Middle frontal gyrus (tissue), 1 donor: ENCODE data around the gene CYP20A1.
"Not testable (repeated sequence)": the region's sequence is repeated elsewhere in the genome, so short reads cannot be mapped to it uniquely, and the experiment has no call there.

ENCODE experiments used
- DNase-seq: peaks from one replicate; pipeline ENCODE4 v3.0.0-alpha.2; 2015; ENCODE audit warnings: low spot score; ENCODE audit errors: extremely low spot score

CYP20A1 gene

GRCh38 chr2:203280428-203281064, 41.7 kb downstream of the CYP20A1 start:
- DNase-seq = no peak

GRCh38 chr2:203282101-203282500, 43.3 kb downstream of the CYP20A1 start:
- DNase-seq = no peak

DNA sequence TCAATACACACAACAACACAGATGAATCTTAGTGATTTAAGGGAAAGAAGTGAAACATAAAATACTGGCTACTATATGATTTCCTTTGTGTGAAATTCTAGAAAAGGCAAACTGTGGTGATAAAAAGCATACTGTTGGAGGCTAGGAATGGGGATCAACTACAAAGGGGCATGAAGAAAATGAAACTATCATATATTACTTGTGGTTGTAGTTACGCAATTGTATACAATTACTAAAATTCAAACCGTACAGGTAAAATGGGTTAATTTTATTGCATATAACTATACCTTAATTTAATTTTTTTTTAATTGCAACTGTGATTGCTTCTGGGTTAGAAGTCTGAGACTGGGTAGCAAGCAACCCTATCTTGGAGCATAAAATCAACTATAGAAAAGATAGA, 47.7 kb downstream of the CYP20A1 start:
- no peak for DNase-seq

- DNase-seq = no peak
Observed at GRCh38 chr2:203301667-203302066, 62.8 kb downstream of the CYP20A1 start.

GRCh38 chr2:203302586-203302985, 63.8 kb downstream of the CYP20A1 start:
- not testable (repeated sequence) for DNase-seq

- DNase-seq = no peak
Observed at GRCh38 chr2:203310688-203311436, 72.0 kb downstream of the CYP20A1 start.

GRCh38 chr2:203326356-203326755, 87.5 kb downstream of the CYP20A1 start:
- DNase-seq = no peak

DNA sequence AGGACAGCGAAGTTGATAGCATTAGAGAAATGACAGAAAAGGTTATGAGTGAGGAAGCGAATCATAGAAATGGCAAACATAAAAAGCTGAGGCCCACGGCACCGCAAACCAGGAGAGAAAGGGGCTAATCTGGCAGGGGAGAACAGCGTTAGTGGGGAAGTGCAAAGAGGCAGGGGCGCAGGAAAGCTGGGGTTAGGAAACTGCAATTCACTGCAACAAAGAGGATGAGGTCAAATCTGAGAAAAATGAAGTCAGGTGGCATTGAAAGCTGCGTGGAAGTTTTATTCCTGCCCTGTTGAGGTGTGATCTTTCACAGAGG, 88.7 kb downstream of the CYP20A1 start:
- DNase-seq = no peak

GRCh38 chr2:203327901-203328759, 89.3 kb downstream of the CYP20A1 start, which contains the start of gene ABI2:
Gene ABI2, plus strand, starts transcription at chr2:203328394. Its CDS starts 121 bp downstream, at chr2:203328515.
- peak; percentile 65 for DNase-seq

GRCh38 chr2:203328760-203329540, 90.1 kb downstream of the CYP20A1 start:
- DNase-seq = no peak

GRCh38 chr2:203330434-203330833, 91.6 kb downstream of the CYP20A1 start:
- no peak for DNase-seq

DNA sequence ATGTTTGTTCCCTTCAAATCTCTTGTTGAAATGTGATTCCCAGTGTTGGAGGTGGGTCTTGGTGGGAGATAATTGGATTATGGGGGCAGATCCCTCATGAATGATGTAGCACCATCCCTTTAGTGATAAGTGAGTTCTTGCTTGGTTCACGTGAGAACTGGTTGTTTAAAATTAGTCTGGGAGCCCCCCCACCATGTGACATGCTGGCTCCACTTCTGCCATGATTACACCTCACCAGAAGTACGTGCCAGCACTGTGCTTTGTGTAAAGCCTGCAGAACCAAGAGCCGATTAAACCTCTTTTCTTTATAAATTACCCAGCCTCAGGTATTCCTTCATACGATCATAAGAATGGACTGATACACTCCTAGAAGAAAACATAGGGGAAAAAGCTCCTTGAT, 99.5 kb downstream of the CYP20A1 start:
- no peak for DNase-seq

DNA sequence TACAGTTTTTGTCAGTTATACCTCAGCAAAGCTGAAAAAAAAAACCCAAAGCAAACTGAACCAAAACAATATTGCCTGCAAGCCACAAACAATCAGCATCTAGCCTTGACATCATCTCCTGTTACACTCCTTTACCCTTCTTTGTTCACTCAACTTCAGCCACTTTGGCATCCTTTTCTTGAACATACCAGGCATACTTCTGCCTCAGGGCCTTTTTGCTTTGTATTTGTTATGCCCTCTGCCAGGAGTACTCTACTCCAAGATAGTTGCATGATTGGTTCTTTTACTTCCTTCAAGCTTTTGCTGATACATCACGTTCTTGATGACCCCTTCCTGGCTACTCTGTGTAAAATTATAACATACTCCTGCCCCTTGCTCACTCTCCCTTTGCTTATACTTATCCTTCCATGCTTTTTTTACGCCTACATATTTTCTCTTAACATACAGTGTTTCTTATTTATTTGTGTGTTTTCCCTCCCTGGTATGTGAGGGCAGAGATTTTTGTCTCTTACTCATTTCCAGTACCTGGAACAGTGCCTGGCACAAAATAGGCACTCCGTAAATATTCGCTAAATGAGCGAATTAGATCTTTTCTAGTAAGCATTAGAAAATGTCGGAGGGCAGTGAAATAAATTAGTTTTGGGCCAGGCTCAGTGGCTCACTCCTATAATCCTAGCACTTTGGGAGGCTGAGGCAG, 102.1 kb downstream of the CYP20A1 start:
- DNase-seq = no peak

DNA sequence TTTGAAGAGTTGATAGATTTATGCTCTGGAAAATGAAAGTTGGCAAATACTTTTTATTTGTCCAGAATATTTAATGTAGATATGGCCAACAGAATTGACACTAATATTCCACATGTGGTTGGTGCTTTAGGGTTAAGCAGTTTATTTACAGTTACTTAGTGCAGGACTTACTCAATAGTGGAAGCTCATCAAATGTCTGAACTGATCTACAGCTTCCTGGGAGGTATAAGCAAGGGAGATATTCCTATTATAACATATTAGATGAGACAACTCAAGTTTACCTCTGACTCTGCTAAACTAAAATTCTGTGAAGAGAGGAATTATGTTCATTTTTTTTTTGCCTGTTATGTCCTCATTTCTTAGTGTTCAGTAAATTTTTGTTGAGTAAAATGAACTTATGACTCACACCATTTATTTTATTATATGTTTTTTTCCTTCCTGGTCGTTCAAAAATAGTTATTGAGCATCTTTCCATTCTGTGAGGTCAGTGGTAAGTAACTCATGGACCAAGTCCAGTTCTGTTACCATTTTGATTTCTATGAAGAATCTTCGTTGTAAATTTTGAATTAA, 103.0 kb downstream of the CYP20A1 start:
- no peak for DNase-seq

DNA sequence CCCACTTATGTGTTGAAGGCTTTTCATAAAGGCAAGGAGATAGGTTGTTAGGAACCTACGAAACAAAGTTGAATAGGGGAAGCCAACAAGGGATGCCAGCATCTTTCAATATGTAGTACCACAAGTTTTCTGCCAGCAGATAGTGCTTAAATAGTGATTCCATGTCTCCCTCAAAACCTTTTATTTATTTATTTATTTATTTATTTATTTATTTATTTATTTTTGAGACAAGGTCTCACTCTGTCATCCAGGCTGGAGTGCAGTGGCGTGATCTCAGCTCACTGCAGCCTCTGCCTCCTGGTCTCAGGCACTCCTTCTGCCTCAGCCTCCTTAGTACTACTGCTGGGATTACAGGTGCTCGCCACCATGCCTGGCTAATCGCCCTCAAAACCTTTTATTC, 103.6 kb downstream of the CYP20A1 start:
- not testable (repeated sequence) for DNase-seq

DNA sequence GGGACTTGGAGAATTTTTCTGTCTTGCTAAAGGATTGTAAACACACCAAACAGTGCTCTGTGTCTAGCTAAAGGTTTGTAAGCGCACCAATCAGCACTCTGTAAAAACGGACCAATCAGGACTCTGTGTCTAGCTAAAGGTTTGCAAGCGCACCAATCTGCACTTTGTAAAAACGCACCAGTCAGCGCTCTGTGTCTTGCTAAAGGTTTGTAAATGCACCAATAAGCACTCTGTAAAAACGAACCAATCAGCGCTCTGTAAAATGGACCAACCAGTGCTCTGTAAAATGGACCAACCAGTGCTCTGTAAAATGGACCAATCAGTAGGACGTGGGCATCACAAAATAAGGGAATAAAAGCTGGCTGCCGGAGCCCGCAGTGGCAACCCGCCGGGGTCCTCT, 105.8 kb downstream of the CYP20A1 start:
- no peak for DNase-seq

- DNase-seq = no peak
Observed at GRCh38 chr2:203346612-203347011, 107.8 kb downstream of the CYP20A1 start.

GRCh38 chr2:203347375-203347774, 108.6 kb downstream of the CYP20A1 start:
- DNase-seq = no peak

GRCh38 chr2:203352604-203353255, 113.9 kb downstream of the CYP20A1 start:
- DNase-seq = no peak

DNA sequence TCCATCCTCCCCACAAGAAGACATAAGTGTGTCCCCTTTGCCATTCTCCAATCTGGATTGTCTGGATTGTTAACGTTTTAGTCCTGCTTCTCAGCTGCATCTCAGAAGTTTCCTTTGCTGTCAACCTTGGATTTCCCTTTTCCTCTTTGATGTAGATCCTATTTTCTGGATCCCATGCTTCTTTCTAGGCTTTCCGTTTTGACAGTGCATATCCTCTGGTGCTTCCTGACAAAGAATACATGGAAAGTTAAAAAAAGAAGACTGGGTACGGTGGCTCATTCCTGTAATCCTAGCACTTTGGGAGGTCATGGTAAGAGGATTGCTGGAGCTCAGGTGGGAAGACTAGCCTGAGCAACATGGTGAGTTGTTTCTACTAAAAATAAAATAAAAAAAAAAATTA, 116.1 kb downstream of the CYP20A1 start:
- no peak for DNase-seq
